Neural crest cell (in vitro differentiated cells): ENCODE measurements around the gene B3GAT3. TPM values are rescaled to one million over a fixed set of nuclear protein-coding genes. Genes with fewer than 3 reads are reported as not detected.

Experiments used
- DNase-seq: peaks from one replicate; pipeline ENCODE4 v3.0.0; 2021; ENCODE audit warnings: low read depth, mixed read lengths, low spot score
- H3K27ac Mint-ChIP-seq: one replicate; pipeline ENCODE4 v1.8.0; 2021; ENCODE audit warnings: mild to moderate bottlenecking, mixed read lengths; ENCODE audit not compliant: unreplicated experiment
- H3K27me3 Mint-ChIP-seq: 2 replicates; pipeline ENCODE4 v1.8.0; 2021; ENCODE audit warnings: low read depth, mild to moderate bottlenecking, mixed read lengths
- H3K36me3 Mint-ChIP-seq: 2 replicates; pipeline ENCODE4 v1.8.0; 2021; ENCODE audit warnings: low read depth, mild to moderate bottlenecking, mixed read lengths
- H3K4me1 Mint-ChIP-seq: 2 replicates; pipeline ENCODE4 v1.8.0; 2021; ENCODE audit warnings: mixed read lengths
- H3K4me3 Mint-ChIP-seq: one replicate; pipeline ENCODE4 v1.8.0; 2021; ENCODE audit warnings: mild to moderate bottlenecking, mixed read lengths
- H3K9me3 Mint-ChIP-seq: 2 replicates; pipeline ENCODE4 v1.8.0; 2021; ENCODE audit warnings: mixed read lengths
- total RNA-seq: library from RNA; stranded (reverse); gene quantifications from 2 replicates; pipeline ENCODE4 v1.2.1, GENCODE V29; 2021
- TF ChIP-seq, protein P1 (sequence below): fragments of 200-600 bp; sonication (generic); conservative IDR thresholded peaks from 2 replicates; pipeline ENCODE4 v1.5.0; 2021; ENCODE audit warnings: antibody characterized with exemption, mild to moderate bottlenecking

Gene B3GAT3
- total RNA-seq, 1 donor from 2014 or later = 57.4 TPM

DNA sequence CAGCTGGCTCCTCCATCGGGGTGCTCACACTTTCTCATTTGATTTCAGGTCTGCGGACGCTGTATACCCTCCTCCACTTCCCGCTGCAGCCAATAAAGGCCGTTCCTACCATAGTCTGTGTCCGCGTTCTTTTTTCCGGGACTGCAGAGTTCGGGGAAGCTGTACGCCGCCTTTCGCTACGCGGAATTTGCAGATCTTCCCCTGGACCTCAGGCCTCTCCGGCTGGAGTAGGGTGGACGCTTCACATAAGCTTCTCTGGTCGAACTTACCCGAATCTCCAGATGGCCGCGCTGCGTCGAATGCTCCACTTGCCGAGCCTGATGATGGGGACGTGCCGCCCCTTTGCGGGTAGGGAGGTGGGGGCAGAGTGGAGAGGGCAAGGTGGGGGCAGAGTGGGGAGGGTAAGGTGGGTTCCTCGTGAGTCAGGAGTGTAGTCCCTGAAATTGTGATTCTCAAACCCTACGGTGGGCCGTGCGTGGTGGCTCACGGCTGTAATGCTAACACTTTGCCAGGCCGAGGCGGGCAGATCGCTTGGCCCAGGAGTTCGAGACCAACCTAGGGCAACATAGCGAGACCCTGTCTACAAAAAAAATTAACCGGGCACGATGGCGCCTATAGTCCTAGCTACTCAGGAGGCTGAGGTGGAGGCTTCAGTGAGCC lies 43.9 kb upstream of the B3GAT3 start:
- Mint-ChIP-seq H3K27ac (peak overlapping the region; percentile 98), H3K27me3 (peaks cover 6% of the 10 kb centered on the region), H3K36me3 (peaks cover 15% of the 10 kb centered on the region), H3K4me3 (peak overlapping the region; percentile 100), H3K4me1 (peaks cover 42% of the 10 kb centered on the region), H3K9me3 (no peaks in the 10 kb centered on the region)
- TF ChIP-seq, protein P1, sequence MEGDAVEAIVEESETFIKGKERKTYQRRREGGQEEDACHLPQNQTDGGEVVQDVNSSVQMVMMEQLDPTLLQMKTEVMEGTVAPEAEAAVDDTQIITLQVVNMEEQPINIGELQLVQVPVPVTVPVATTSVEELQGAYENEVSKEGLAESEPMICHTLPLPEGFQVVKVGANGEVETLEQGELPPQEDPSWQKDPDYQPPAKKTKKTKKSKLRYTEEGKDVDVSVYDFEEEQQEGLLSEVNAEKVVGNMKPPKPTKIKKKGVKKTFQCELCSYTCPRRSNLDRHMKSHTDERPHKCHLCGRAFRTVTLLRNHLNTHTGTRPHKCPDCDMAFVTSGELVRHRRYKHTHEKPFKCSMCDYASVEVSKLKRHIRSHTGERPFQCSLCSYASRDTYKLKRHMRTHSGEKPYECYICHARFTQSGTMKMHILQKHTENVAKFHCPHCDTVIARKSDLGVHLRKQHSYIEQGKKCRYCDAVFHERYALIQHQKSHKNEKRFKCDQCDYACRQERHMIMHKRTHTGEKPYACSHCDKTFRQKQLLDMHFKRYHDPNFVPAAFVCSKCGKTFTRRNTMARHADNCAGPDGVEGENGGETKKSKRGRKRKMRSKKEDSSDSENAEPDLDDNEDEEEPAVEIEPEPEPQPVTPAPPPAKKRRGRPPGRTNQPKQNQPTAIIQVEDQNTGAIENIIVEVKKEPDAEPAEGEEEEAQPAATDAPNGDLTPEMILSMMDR = no peak
- no peak for DNase-seq

DNA sequence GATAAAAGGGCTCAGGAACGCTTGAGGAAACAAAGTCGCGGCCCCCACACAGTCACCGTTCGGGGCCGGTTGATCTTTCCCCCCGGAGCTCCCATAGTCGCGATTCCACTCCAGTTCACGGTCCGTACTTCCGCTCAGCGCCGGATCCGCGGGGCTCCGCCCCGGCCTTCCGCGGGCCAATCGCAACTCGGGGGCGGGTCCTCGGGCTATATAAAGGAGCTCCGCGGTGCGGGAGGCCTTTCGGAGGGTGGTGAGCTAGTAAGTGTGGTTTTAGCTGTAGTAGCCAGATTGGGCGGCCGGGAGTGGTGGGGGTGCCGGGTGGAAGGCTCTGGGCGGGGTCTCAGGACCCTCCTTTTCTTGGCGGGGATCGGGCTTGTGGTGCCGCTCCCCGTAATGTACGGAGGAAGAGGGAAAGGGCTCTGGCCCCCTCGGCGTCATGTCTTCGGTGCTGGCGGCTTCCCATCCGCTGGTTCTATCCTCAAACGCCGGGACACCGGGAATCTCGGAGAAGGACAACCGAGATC lies 43.4 kb upstream of the B3GAT3 start, which contains the start of the genes C11orf98 and CSKMT:
Gene C11orf98, minus strand, starts transcription at position 136 of the 524 bp plus-strand sequence. Its CDS starts 41 bp downstream, at position 95.
Gene CSKMT, plus strand, starts transcription at position 238 of the 524 bp plus-strand sequence. CDS start 568 bp downstream, outside the sequence.
- Mint-ChIP-seq H3K36me3 (peaks cover 15% of the 10 kb centered on the region), H3K9me3 (no peaks in the 10 kb centered on the region), H3K27me3 (peaks cover 6% of the 10 kb centered on the region), H3K4me1 (peaks cover 39% of the 10 kb centered on the region), H3K4me3 (peak within 1 kb of the TSS; percentile 100), H3K27ac (peak within 1 kb of the TSS; percentile 98)
- peak; percentile 99 for DNase-seq
- TF ChIP-seq, protein P1 = no peak

DNA sequence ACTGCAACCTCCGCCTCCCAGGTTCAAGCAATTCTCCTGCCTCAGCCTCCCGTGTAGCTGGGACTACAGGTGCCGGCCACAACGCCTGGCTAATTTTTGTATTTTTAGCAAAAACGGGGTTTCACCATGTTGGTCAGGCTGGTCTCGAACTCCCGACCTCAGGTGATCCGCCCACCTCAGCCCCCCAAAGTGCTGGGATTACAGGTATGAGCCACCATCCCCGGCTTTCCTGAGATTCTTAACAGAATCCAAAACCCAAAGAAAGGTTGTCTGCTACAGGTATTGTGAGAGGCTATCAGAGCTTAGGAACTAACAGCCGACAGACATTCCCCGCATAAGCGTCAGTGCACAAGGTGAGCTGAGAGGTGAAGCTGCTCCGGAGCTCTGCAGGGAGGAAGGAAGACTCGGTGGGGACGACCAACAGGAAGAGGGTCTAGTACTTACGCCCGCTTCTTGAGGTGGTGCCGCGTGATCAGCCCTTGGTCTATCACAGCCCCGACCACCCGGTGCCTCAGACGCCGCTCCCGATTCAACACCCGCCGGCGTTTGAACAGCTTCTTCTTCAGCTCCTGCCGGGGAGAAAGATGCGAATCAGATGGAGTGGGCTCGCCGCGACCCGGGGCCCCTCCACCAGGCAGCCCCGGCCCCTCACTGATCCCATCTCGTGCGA lies 42.8 kb upstream of the B3GAT3 start:
- TF ChIP-seq, protein P1 = no peak
- H3K36me3 Mint-ChIP-seq = peaks cover 15% of the 10 kb centered on the region
- peak overlapping the region; percentile 100 for H3K4me3 Mint-ChIP-seq
- peak overlapping the region; percentile 98 for H3K27ac Mint-ChIP-seq
- H3K9me3 Mint-ChIP-seq = no peaks in the 10 kb centered on the region
- H3K27me3 Mint-ChIP-seq = peaks cover 6% of the 10 kb centered on the region
- peaks cover 33% of the 10 kb centered on the region for H3K4me1 Mint-ChIP-seq
- DNase-seq = no peak

DNA sequence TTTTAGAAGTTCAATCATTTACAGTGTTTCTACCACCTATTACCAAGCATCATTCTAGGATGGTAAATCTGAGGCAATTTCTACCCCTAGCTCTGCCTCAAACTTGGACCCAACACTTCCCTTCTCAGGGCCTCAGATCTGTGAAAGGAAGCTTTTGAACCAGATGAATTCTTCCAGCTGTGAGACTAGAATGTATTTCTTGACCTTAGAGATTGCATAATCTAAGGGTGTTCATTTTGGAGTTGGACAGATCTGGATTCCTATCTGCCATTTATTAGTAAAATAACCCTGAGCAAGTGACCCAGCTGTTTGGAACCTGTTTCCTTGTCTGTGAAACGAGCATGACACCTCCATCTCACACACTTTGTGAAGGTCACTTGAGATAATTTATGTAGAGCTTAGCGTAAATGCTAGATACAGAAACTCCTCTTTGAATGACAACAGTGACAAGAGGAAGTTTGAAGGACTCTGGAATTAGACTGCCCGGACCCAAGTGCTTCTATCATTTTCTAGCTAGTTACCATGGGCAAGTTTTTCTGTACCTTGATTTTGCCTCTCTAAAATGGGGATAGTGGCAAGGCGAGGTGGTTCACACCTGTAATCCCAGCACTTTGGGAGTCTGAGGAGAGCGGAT lies 35.1 kb upstream of the B3GAT3 start:
- H3K4me3 Mint-ChIP-seq = peak overlapping the region; percentile 28
- no peak for DNase-seq
- H3K36me3 Mint-ChIP-seq = no peaks in the 10 kb centered on the region
- H3K9me3 Mint-ChIP-seq = no peaks in the 10 kb centered on the region
- no peak overlapping the region for H3K27ac Mint-ChIP-seq
- TF ChIP-seq, protein P1 = no peak
- peaks cover 14% of the 10 kb centered on the region for H3K4me1 Mint-ChIP-seq
- H3K27me3 Mint-ChIP-seq = no peaks in the 10 kb centered on the region

DNA sequence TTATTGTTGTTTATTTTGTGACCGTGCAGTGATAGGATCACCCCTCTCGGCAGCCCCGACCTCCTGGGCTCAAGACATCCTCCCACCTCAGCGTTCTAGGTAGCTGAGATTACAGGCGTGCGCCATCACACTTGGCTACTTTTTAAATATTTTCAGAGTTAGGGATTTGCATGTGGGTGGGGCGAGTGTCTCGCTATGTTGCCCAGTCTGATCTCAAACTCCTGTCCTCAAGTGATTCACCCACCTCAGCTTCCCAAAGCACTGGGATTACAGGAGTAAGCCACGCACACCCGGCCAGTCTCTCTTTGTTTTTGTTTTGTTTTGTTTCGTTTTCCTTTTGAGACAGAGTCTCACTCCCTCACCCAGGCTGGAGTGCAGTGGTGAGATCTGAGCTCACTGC lies 32.5 kb upstream of the B3GAT3 start:
- Mint-ChIP-seq H3K36me3 (no peaks in the 10 kb centered on the region), H3K27me3 (no peaks in the 10 kb centered on the region), H3K9me3 (no peaks in the 10 kb centered on the region), H3K4me3 (peak overlapping the region; percentile 75), H3K4me1 (peaks cover 14% of the 10 kb centered on the region), H3K27ac (peak overlapping the region; percentile 67)
- TF ChIP-seq, protein P1 = no peak
- DNase-seq = no peak
